Lower lobe of right lung (tissue), 2 donors: Measurements from ENCODE around the gene LRRC8C. TPM values are rescaled to one million over a fixed set of nuclear protein-coding genes. Genes with fewer than 3 reads are reported as not detected.

Source experiments
- ATAC-seq, 2 donors: fragments of 200-7000 bp; cut with Tn5 transposase; one replicate each; pipeline ENCODE4 v1.9.1; 2020 to 2022; ENCODE audit warnings: mild to moderate bottlenecking in 2 of 2, moderate library complexity in 2 of 2
- DNase-seq: peaks from one replicate; pipeline ENCODE4 v3.0.0-alpha.2; 2020
- H3K27ac ChIP-seq: fragments of 200-600 bp; one replicate; pipeline ENCODE4 v1.8.0; 2022
- H3K27me3 ChIP-seq: fragments of 200-600 bp; one replicate; pipeline ENCODE4 v1.8.0; 2022; ENCODE audit warnings: low read depth
- H3K36me3 ChIP-seq: fragments of 200-600 bp; one replicate; pipeline ENCODE4 v1.8.0; 2022; ENCODE audit warnings: mild to moderate bottlenecking
- H3K4me1 ChIP-seq: fragments of 200-600 bp; one replicate; pipeline ENCODE4 v1.8.0; 2022
- H3K4me3 ChIP-seq: fragments of 200-600 bp; one replicate; pipeline ENCODE4 v1.8.0; 2022; ENCODE audit warnings: mild to moderate bottlenecking
- H3K9me3 ChIP-seq: fragments of 200-600 bp; one replicate; pipeline ENCODE4 v1.8.0; 2022
- CTCF ChIP-seq: fragments of 200-600 bp; IDR thresholded peaks from one replicate; pipeline ENCODE4 v1.8.0; 2022; ENCODE audit warnings: antibody characterized with exemption, mild to moderate bottlenecking
- intact Hi-C: fragments of 100-400 bp; cut with DNase I; formaldehyde crosslinking; loops from one replicate; pipeline ENCODE4 v1.11.0; 2022
- total RNA-seq: library from RNA; stranded (reverse); fragmentation: NEBNext Ultra II Directional; extraction: Animal tissue kit (Norgen Biotek cat#: 25700); gene quantifications from one replicate; pipeline ENCODE4 v1.2.1, GENCODE V29; 2021
- donor health status: DM: no; HTN: yes; CAD: no; lungs with severe emphysema.

The LRRC8C gene
- total RNA-seq, 1 donor from 2014 or later = 13.0 TPM

DNA sequence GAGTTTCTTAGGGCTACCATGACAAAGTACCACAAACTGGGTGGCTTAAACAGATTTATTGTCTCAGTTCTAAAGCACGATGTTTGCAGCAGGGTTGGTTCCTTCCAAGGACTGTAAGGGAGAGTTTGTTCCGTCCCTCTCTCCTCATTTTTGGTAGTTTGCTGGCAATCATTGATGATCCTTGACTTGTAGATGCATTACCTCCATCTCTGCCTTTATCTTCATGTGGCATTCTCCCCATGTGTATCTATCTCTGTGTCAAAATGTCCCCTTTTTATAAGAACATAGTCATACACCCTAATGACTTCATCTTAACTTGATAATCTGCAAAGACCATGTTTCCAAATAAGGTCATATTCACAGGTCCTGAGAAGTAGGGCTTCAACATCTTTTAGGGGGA, 90.2 kb downstream of the LRRC8C start:
- no peaks in the 10 kb centered on the region for H3K36me3 ChIP-seq

DNA sequence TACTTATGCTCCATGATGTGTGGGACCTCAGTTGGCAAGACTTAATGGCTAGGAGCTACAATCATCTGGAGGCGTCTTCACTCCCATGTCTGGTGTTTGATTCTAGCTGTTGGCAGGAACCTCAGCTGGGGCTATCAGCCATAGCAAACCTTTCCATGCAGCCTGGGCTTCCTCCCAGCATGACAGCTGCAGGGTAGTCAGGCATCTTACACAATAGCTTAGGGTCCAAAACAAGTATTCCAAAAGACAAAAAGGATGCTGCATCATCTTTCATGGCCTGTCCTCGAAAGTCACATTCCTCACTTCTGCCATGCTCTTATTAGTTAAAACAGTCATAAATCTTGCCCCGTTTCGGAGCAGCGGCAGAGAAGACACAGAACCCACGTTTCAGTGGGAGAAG, 90.9 kb downstream of the LRRC8C start:
- ATAC-seq (peak in 1 of 2 donors; percentile 13), DNase-seq (no peak)
- no peaks in the 10 kb centered on the region for H3K36me3 ChIP-seq
- peaks cover 57% of the 10 kb centered on the region for H3K4me1 ChIP-seq
- no peaks in the 10 kb centered on the region for H3K9me3 ChIP-seq
- no peak for TF ChIP-seq CTCF
- H3K27me3 ChIP-seq = no peaks in the 10 kb centered on the region
- no peak overlapping the region for H3K27ac ChIP-seq
- intact Hi-C loops = no loop called here
- H3K4me3 ChIP-seq = no peak overlapping the region

More for the DNA sequence above, 90.2 kb downstream of the LRRC8C start:
- no peak overlapping the region for H3K27ac ChIP-seq
- no peak for DNase-seq
- intact Hi-C loops = no loop called here
- H3K4me3 ChIP-seq = no peak overlapping the region
- no peak for ATAC-seq
- TF ChIP-seq CTCF = no peak
- peaks cover 63% of the 10 kb centered on the region for H3K4me1 ChIP-seq
- H3K9me3 ChIP-seq = no peaks in the 10 kb centered on the region
- no peaks in the 10 kb centered on the region for H3K27me3 ChIP-seq

DNA sequence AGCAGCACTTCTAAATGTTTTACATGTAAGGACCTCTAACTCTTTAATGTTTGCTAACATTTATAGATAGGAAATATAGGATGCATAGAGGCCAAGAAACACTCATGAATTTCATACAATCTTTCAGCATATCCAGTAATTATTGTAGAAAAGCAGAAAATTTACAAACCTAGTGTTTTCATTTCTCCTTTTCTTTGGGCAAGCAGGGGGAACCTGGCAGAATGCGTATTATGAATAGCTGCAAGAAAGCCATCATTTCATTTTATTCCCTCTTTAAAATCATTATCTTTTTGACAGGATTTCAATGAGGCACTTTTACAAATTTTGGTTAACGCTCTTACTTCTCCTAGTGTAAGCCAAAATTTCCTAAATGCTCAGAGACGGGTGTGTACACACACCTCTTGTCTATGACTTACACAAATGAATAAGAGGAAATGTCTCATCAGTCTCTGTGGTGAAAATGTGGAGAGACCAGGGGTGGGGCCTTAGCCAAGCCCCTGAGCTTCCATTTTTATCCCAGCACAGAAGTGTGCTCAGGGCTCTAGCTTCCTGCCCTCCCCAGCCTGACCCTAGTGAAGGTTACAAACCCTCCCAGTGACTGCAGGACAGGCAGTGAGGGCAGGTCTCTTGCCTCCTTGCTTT, 91.6 kb downstream of the LRRC8C start:
- Histone ChIP-seq H3K4me1 (peaks cover 51% of the 10 kb centered on the region), H3K36me3 (no peaks in the 10 kb centered on the region), H3K4me3 (no peak overlapping the region), H3K9me3 (no peaks in the 10 kb centered on the region), H3K27ac (peak overlapping the region; percentile 53), H3K27me3 (no peaks in the 10 kb centered on the region)
- no peak for DNase-seq
- ATAC-seq = peak; percentile 68 to 79
- intact Hi-C loops = no loop called here
- TF ChIP-seq CTCF = no peak

DNA sequence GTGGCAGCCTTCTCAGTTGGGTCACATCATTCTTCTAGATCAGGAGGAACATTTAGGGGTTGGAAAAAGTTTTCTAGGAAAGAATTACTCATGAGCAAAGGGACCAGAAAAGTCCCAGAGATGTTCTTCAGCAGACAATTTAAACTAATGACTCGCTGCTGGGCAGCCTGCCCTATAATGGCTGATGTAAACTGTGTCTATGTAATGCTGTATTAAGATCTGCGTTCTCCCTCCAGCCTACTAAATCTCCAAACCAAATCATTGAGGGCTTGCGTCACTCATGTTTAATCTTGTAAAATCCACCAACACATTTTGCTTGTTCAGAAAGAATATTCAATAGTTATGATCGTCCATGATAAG, 92.1 kb downstream of the LRRC8C start:
- peak overlapping the region; percentile 53 for H3K27ac ChIP-seq
- H3K9me3 ChIP-seq = no peaks in the 10 kb centered on the region
- DNase-seq (no peak), ATAC-seq (peak in 1 of 2 donors; percentile 29)
- no peak overlapping the region for H3K4me3 ChIP-seq
- no peaks in the 10 kb centered on the region for H3K27me3 ChIP-seq
- no peaks in the 10 kb centered on the region for H3K36me3 ChIP-seq
- no peak for TF ChIP-seq CTCF
- peaks cover 46% of the 10 kb centered on the region for H3K4me1 ChIP-seq
- intact Hi-C loops = no loop called here

DNA sequence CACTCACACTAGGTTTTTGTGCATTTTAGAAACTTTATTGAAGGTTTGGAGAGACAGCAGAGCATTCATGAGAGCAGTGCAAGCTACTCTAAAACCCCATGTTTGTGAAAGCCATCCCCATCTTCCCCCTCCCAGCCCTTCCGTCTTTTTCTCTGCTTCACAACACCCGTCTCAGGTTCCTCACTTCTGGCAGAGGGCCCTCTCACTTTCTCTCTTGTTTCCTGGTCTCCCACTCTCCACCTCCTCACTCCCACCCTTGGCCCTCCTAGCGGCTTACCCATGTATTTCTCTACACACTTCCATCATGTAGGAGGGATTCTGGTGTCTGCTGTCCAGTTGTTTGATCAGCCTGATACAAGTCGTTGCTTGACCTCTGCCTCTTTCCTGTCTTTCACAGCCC, 92.7 kb downstream of the LRRC8C start:
- H3K27me3 ChIP-seq = no peaks in the 10 kb centered on the region
- H3K27ac ChIP-seq = peak overlapping the region; percentile 53
- ATAC-seq (peak in 1 of 2 donors; percentile 46), DNase-seq (no peak)
- intact Hi-C loops = no loop called here
- peaks cover 40% of the 10 kb centered on the region for H3K4me1 ChIP-seq
- no peak for TF ChIP-seq CTCF
- H3K36me3 ChIP-seq = no peaks in the 10 kb centered on the region
- no peaks in the 10 kb centered on the region for H3K9me3 ChIP-seq
- no peak overlapping the region for H3K4me3 ChIP-seq
